DOHH2 (cell line): ENCODE results near the gene FGG.

ENCODE experiments used
- CTCF ChIP-seq: fragments of 200-600 bp; sonication (generic); IDR thresholded peaks from one replicate; pipeline ENCODE4 v1.5.1; 2014; ENCODE audit warnings: antibody characterized with exemption, mild to moderate bottlenecking, low read depth, low read length; ENCODE audit not compliant: poor library complexity, severe bottlenecking
- EZH2phosphoT487 ChIP-seq: fragments of 200-600 bp; sonication (generic); IDR thresholded peaks from 2 replicates; pipeline ENCODE4 v1.6.1; 2017; ENCODE audit warnings: borderline replicate concordance, mild to moderate bottlenecking, antibody characterized with exemption, low read length, moderate library complexity, mixed read lengths

- TF ChIP-seq CTCF (no peak), EZH2phosphoT487 (no peak)
Measured at GRCh38 chr4:154634058-154634457, 21.6 kb upstream of the FGG start.
